ENCODE measurements around the gene ZNF581.
A peak's percentile ranks its signal among the peaks of the same experiment; 100 is the strongest.

ZNF581 gene

GRCh38 chr19:55643003-55643886, at the start of gene ZNF581:
Gene ZNF581 (plus strand): TSS chr19:55643649. CDS start chr19:55644572, 923 bp downstream.
- DNase-seq = peak; percentile 88

GRCh38 chr19:55594996-55595545, 48.4 kb upstream of the ZNF581 start:
- no peak for DNase-seq

- DNase-seq = no peak
Measured at GRCh38 chr19:55596304-55596703, 47.1 kb upstream of the ZNF581 start.

- DNase-seq = no peak
Measured at GRCh38 chr19:55597501-55597921, 45.9 kb upstream of the ZNF581 start.

- DNase-seq = no peak
Measured at GRCh38 chr19:55598034-55598433, 45.4 kb upstream of the ZNF581 start.

GRCh38 chr19:55598719-55599467, 44.6 kb upstream of the ZNF581 start:
- DNase-seq = peak; percentile 97

GRCh38 chr19:55599468-55599841, 44.0 kb upstream of the ZNF581 start, which contains the start of gene FIZ1:
Gene FIZ1 (minus strand): TSS chr19:55599517. CDS start chr19:55597865, 1,652 bp downstream.
- DNase-seq = peak; percentile 97

GRCh38 chr19:55599842-55600661, 43.4 kb upstream of the ZNF581 start, which contains the start of gene ZNF524:
Gene ZNF524 (plus strand): TSS chr19:55600288. CDS start chr19:55602113, 1,825 bp downstream.
- peak; percentile 85 for DNase-seq

GRCh38 chr19:55600662-55601028, 42.8 kb upstream of the ZNF581 start:
- no peak for DNase-seq

- no peak for DNase-seq
Measured at GRCh38 chr19:55601084-55601483, 42.4 kb upstream of the ZNF581 start.

GRCh38 chr19:55602104-55603001, 41.1 kb upstream of the ZNF581 start:
- no peak for DNase-seq

- no peak for DNase-seq
Measured at GRCh38 chr19:55603115-55603514, 40.3 kb upstream of the ZNF581 start.

- DNase-seq = no peak
Measured at GRCh38 chr19:55603581-55604292, 39.7 kb upstream of the ZNF581 start.

GRCh38 chr19:55605207-55605636, 38.2 kb upstream of the ZNF581 start:
- peak; percentile 99 for DNase-seq

- peak; percentile 80 for DNase-seq
Measured at GRCh38 chr19:55605637-55606470, 37.6 kb upstream of the ZNF581 start, which contains the start of gene ZNF865. Gene ZNF865 (plus strand): TSS chr19:55605647. CDS start chr19:55613619, 7,972 bp downstream.

GRCh38 chr19:55606471-55606787, 37.0 kb upstream of the ZNF581 start:
- DNase-seq = no peak

GRCh38 chr19:55606817-55607216, 36.6 kb upstream of the ZNF581 start:
- no peak for DNase-seq

GRCh38 chr19:55609326-55609725, 34.1 kb upstream of the ZNF581 start:
- DNase-seq = no peak

GRCh38 chr19:55611300-55611982, 32.0 kb upstream of the ZNF581 start:
- DNase-seq = no peak
